Measurements from ENCODE around the gene CNTN5. TPM values are rescaled to one million over a fixed set of nuclear protein-coding genes. Genes with fewer than 3 reads are reported as not detected.

The CNTN5 gene
- polyA plus RNA-seq, 1 of the 3 experiments (the other 2 are of a cell fraction), result not detected

- no peak overlapping the region for H3K27ac ChIP-seq (ENCODE audit: low read depth in 2 of 2, low read length in 1 of 2)
- no peak overlapping the region for H3K9ac ChIP-seq
- no peaks in the 10 kb centered on the region for H3K9me2 ChIP-seq
- no peak for DNase-seq
- H3K36me3 ChIP-seq (replicated peaks in 1 of 2; ENCODE audit: control insufficient read depth in 1 of 2, insufficient read depth in 2 of 2, low read length in 1 of 2), result no peaks in the 10 kb centered on the region
- H2AFZ ChIP-seq (ENCODE audit: low read depth), result no peak overlapping the region
- ChIA-PET POLR2A (no interaction called here), CTCF (interaction anchor here (0.9 kb wide), 1 partner anchor 23 kb away, joined by 3 read pairs; no protein-coding TSS in a partner anchor)
- no peak overlapping the region; the same call in 1 of the 2 replicates for H3K4me2 ChIP-seq
- no peaks in the 10 kb centered on the region for H3K4me1 ChIP-seq (ENCODE audit: control insufficient read depth in 1 of 2, insufficient read depth in 2 of 2, low read depth in 1 of 2, low read length in 1 of 2)
- H4K20me1 ChIP-seq (ENCODE audit: insufficient read depth), result no peaks in the 10 kb centered on the region
- no peaks in the 10 kb centered on the region for H3K9me3 ChIP-seq
- no peaks in the 10 kb centered on the region for H3F3A ChIP-seq (replicated peaks; ENCODE audit: insufficient read depth)
- 5% methylated on average over 3 of the region's 3 CpGs for WGBS (ENCODE audit: low lambda C conversion rate)
- no peaks in the 10 kb centered on the region for H3K79me2 ChIP-seq (ENCODE audit: insufficient read depth)
- TF ChIP-seq POLR2AphosphoS5 (IDR thresholded peaks at IDR 0.05; ENCODE audit: low read depth, low read length) (no peak), CHD2 (IDR thresholded peaks at IDR 0.05; ENCODE audit: low read length, partially characterized antibody) (no peak), NFIC (IDR thresholded peaks at IDR 0.05; ENCODE audit: borderline replicate concordance) (no peak), SIN3A (IDR thresholded peaks at IDR 0.05; ENCODE audit: borderline replicate concordance, low read depth, low read length) (no peak), PBX3 (IDR thresholded peaks at IDR 0.05) (no peak), REST (IDR thresholded peaks at IDR 0.05; ENCODE audit: low read depth, low read length) (no peak)
- H3K4me3 ChIP-seq (ENCODE audit: low read depth in 2 of 2, low read length in 1 of 2), result no peak overlapping the region
- H3K27me3 ChIP-seq (ENCODE audit: insufficient read depth), result no peaks in the 10 kb centered on the region
These were observed 695.6 kb downstream of the CNTN5 start for GRCh38 chr11:99716302-99716701.

- ChIA-PET POLR2A (no interaction called here), CTCF (no interaction called here)
- Histone ChIP-seq H3K9me2 (no peaks in the 10 kb centered on the region), H3K4me1 (ENCODE audit: control insufficient read depth in 1 of 2, insufficient read depth in 2 of 2, low read depth in 1 of 2, low read length in 1 of 2) (no peaks in the 10 kb centered on the region), H3K79me2 (ENCODE audit: insufficient read depth) (no peaks in the 10 kb centered on the region), H4K20me1 (ENCODE audit: insufficient read depth) (no peaks in the 10 kb centered on the region), H3K27ac (ENCODE audit: low read depth in 2 of 2, low read length in 1 of 2) (no peak overlapping the region), H3F3A (replicated peaks; ENCODE audit: insufficient read depth) (no peaks in the 10 kb centered on the region), H3K4me2 (no peak overlapping the region), H3K9me3 (no peaks in the 10 kb centered on the region), H3K27me3 (ENCODE audit: insufficient read depth) (no peaks in the 10 kb centered on the region), H3K36me3 (replicated peaks in 1 of 2; ENCODE audit: control insufficient read depth in 1 of 2, insufficient read depth in 2 of 2, low read length in 1 of 2) (no peaks in the 10 kb centered on the region), H3K4me3 (ENCODE audit: low read depth in 2 of 2, low read length in 1 of 2) (no peak overlapping the region), H2AFZ (ENCODE audit: low read depth) (no peak overlapping the region), H3K9ac (no peak overlapping the region)
- no peak for DNase-seq
- TF ChIP-seq MAX (IDR thresholded peaks at IDR 0.05; ENCODE audit: low read depth), result no peak
- no peak for TF ChIP-seq FOXM1 (IDR thresholded peaks at IDR 0.05; ENCODE audit: low read depth)
- no peak for TF ChIP-seq SIN3A (IDR thresholded peaks at IDR 0.05; ENCODE audit: borderline replicate concordance, low read depth, low read length)
- TF ChIP-seq NFIC (IDR thresholded peaks at IDR 0.05; ENCODE audit: borderline replicate concordance), result no peak
- TF ChIP-seq TEAD4 (IDR thresholded peaks at IDR 0.05; ENCODE audit: borderline replicate concordance, insufficient read depth), result no peak
- no peak for TF ChIP-seq EZH2phosphoT487 (IDR thresholded peaks at IDR 0.05; ENCODE audit: borderline replicate concordance, low read depth)
- no peak for TF ChIP-seq USF2 (IDR thresholded peaks at IDR 0.05; ENCODE audit: borderline replicate concordance, low read depth, low read length)
- no peak for TF ChIP-seq RAD21 (IDR thresholded peaks at IDR 0.05; ENCODE audit: low read length)
These were observed 697.5 kb downstream of the CNTN5 start for GRCh38 chr11:99718291-99718690.

Data from SK-N-SH (cell line).